ENCODE measurements around the gene SSBP2.

DNA sequence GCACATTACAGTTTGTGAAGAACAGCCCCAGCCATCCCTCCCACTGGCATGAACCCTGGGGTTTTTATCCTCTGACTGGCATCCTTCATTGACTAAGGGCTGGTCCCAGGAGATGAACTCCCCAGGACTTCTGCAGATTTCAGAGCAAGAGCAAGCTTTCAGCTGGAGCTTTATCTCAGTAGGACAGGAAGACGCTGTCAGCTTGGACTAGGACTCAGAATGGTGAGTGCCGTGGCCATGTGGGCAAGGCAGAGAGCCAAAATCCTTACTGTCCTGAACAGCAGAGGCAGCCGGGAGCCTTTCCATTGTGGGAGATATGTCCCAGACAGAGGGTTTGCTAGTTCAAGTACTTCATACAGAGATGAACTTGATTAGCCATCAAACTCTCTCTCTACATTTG is 353.7 kb downstream of the SSBP2 start:
- TF ChIP-seq POLR2A (IDR thresholded peaks at IDR 0.05) (no peak), POLR2AphosphoS5 (IDR thresholded peaks at IDR 0.05) (no peak)
- TF ChIP-seq, protein P1, sequence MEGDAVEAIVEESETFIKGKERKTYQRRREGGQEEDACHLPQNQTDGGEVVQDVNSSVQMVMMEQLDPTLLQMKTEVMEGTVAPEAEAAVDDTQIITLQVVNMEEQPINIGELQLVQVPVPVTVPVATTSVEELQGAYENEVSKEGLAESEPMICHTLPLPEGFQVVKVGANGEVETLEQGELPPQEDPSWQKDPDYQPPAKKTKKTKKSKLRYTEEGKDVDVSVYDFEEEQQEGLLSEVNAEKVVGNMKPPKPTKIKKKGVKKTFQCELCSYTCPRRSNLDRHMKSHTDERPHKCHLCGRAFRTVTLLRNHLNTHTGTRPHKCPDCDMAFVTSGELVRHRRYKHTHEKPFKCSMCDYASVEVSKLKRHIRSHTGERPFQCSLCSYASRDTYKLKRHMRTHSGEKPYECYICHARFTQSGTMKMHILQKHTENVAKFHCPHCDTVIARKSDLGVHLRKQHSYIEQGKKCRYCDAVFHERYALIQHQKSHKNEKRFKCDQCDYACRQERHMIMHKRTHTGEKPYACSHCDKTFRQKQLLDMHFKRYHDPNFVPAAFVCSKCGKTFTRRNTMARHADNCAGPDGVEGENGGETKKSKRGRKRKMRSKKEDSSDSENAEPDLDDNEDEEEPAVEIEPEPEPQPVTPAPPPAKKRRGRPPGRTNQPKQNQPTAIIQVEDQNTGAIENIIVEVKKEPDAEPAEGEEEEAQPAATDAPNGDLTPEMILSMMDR (IDR thresholded peaks at IDR 0.05): no peak
